GM21447 (cell line): ENCODE measurements around the gene MALL.
"Not testable (repeated sequence)": the region's sequence is repeated elsewhere in the genome, so short reads cannot be mapped to it uniquely, and the experiment has no call there.

ENCODE experiments used
- ATAC-seq: cut with Tn5 transposase; IDR thresholded peaks from one replicate; pipeline ENCODE4 v1.9.1; 2021; ENCODE audit not compliant: unreplicated experiment

Gene MALL

GRCh38 chr2:110054521-110055407 lies 60.9 kb downstream of the MALL start:
- not testable (repeated sequence) for ATAC-seq

DNA sequence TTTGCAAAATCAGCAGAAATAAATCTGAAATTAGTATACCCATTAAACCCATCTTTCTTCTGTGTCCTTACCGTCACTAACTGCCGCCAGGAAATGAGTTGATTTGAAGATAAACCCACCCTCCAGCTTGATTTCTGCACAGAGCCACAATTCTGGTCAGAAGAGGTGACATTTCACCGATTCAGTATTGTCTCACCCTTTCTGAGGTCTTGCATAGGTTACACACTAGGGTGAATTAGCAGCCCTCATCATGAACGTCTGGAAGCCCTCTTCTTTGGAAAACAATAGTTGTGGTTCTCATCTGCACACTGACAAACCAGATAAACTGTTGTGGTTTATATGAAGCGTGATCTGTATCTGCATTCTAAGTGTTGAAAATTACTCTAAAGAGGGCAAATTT lies 61.9 kb downstream of the MALL start:
- ATAC-seq, result not testable (repeated sequence)

DNA sequence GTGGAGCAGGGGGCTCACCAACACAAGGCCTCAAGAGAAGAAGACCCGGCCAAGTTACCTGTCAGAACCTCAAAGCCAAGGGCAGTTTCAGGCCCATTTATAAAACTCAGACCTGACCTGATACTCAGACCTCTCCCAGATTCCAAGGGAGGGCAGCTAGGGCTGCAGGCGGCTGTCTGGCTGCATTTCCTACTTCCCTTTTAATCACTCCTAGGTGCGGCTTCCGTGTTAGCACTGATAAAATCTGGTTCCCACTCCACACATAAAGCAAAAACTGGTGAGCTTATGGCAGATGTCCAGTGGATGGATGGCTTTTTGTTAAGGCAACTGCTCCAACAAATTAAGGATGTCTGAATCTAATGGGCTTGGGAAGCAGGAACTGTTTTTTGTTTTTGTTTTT lies 63.5 kb downstream of the MALL start:
- ATAC-seq, result not testable (repeated sequence)

- not testable (repeated sequence) for ATAC-seq
Observed at GRCh38 chr2:110050222-110050621, 65.4 kb downstream of the MALL start.

DNA sequence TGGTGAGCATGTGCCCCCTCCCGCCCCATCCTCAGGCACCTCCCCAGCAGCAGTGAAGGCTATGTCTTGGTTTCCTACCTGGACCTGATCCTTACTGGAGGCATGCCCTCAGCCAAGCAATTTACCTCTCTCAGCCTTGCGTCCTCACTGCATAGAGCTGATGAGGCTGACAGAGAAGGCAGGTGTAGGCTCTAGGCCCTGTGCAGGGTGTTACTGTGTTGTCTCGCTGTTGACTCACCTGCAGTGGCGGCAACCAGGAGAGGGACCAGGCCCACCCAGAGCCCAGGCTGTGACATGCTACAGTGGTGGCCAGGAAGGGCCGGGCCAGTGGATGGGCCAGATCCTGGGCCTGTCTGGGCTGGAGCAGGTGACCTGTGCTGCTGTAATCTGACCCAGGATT lies 65.9 kb downstream of the MALL start:
- ATAC-seq, result not testable (repeated sequence)

- ATAC-seq, result not testable (repeated sequence)
Observed at GRCh38 chr2:110048255-110049197, 67.1 kb downstream of the MALL start.

- not testable (repeated sequence) for ATAC-seq
Observed at GRCh38 chr2:110047225-110047624, 68.4 kb downstream of the MALL start.

GRCh38 chr2:110041941-110042660 lies 73.5 kb downstream of the MALL start:
- ATAC-seq, result not testable (repeated sequence)

DNA sequence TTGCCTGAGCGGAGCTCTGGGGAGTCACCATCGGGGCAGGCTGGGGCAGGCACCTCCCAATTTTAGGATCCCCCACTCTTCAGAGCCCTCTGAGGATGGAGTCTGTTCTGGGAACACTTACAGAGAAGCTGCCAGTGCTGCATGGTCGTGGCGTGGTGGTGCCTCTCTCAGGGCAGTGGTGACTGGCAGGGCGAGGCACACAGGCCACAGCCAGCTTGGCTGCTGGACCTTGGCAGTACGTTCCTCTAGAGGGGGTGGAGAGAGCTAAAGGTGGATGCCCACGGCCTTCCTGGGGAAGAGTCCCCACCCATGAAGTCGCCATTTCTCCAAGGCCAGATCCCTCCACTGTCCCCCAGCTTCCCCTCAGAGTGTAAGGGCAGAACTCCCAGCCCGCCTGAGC lies 78.3 kb downstream of the MALL start:
- not testable (repeated sequence) for ATAC-seq

DNA sequence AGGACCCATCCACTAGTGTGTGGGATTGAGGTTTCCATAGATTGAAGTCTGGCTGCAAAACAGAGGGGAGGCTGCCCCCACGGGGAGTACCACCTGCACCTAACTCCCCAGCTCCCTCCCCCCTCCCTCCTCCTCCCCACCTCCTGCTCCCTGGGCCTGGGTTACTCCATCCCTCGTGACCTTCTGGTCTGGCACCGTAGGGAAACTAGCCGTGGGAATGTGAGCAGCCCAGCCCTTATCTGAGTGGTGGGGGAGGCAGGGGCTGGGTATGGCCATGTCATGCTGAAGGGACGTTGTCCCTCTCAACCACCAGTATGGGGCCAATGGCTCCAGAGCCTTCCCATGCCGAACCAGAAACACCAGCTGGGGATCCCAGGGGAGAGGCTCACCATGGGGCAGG lies 80.2 kb downstream of the MALL start:
- ATAC-seq, result not testable (repeated sequence)

GRCh38 chr2:110034935-110035334 lies 80.7 kb downstream of the MALL start:
- not testable (repeated sequence) for ATAC-seq
